CD1c-positive myeloid dendritic cell (primary cell): ENCODE measurements around the gene MTO1.
"Not testable (repeated sequence)": the region's sequence is repeated elsewhere in the genome, so short reads cannot be mapped to it uniquely, and the experiment has no call there.

Experiments used
- DNase-seq: peaks from one replicate; pipeline ENCODE4 v3.0.0-alpha.2; 2016; ENCODE audit errors: extremely low spot score

Gene MTO1

DNA sequence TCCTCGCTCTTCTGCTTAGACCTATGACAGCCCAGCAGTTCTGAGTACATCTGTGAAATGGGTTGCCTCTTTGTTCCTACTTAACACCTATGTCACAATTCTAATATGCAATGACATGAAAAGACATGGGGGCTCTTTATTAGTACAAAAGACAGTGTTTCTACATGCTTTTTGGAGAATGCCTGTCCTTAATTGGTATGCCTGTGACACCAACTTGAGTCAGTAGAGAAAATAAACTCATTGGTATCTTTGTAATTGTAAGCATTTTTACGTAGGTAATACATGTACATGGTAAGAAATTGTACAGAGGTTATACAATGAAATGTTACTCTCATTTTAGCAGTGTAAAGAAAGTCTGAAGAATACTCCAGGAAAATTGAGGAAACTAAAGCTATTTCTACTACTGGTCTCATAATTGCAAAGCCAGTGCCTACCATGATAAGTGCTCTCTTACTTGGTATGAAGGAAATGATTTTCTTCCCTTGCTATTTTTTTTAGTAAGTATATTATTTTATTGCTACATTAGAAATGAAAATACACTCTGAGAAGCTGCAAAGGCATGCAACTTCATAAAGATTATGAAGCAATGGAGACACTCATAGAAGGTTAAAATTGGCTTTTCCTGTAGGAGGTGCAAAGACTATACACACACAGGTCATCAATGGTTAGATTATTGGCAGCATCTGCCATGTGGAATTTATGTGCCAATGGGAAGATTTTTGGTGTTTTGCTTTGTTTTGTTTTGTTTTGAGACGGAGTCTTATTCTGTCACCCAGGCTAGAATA is 64.2 kb downstream of the MTO1 start:
- DNase-seq: no peak

DNA sequence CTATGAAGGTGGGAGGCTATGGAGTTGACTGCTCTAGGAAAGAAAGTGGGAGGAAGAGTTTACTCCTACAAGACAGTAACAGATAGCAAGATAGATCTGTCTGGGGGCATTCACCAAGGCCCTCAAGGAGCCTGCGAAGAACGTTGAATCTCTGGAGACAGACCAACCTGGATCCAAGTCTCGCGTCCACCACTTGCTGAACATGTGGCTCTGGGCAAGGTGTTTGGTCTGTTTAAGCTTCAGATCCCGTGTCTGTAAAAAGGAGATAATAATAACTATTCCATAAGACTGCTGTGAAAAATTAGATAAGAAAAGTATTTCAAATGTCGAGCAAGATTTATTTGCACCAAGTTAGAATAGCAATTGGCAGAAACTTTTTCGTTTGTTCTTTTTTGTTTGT is 67.4 kb downstream of the MTO1 start:
- no peak for DNase-seq

DNA sequence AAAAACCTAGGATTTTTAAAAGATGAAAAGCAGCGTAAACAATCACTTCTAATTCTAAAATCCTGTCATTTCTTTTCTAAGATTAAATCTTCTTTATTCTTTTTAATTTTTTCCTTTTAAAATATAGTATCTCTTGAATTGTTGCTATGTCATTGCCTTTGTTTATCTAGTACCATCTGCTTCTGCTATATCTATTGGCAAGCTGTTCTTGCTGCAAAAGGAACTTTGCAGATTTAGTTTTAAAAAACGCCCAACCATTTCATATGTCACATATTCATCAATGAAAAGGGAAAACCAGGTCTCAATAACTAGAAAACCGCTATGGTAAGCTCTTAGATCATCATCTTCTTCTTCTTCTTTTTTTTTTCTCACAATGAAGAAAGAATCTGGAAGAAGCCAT is 70.8 kb downstream of the MTO1 start:
- no peak for DNase-seq

DNA sequence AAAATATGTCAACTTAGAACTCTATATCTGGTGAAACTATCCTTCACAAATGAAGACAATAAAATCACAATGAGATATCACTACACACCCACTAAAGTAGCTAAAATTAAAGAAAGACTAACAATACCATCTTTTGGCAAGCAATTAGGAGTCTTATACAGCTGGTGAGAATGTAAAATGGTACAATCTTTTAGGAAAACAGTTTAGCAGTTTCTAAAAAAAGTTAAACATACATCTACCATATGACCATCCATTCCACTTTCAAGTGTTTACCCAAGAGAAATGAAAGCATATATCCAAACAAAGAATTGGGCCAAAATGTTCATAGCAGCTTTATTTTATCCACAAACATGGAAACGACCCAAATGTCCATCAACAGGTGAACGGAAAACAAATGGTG is 73.1 kb downstream of the MTO1 start:
- DNase-seq: no peak

DNA sequence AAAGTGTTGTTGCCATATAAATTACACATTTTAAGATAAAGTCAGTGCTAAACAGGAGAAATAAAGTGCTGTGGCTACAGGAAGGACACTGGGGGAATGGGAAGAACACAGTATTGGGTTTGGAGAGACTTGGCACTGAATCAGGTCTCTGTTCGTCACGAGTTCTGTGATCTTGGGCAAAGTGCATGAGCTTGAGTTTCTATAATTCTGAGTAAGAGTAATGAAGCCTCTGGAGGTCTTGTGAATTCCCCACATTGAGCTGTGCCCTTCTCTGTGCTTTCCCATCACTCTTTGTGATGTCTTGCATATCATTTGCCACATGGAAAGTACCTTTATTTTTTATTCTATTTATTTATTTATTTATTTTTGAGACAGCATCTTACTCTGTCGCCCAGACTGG is 76.1 kb downstream of the MTO1 start:
- no peak for DNase-seq

DNA sequence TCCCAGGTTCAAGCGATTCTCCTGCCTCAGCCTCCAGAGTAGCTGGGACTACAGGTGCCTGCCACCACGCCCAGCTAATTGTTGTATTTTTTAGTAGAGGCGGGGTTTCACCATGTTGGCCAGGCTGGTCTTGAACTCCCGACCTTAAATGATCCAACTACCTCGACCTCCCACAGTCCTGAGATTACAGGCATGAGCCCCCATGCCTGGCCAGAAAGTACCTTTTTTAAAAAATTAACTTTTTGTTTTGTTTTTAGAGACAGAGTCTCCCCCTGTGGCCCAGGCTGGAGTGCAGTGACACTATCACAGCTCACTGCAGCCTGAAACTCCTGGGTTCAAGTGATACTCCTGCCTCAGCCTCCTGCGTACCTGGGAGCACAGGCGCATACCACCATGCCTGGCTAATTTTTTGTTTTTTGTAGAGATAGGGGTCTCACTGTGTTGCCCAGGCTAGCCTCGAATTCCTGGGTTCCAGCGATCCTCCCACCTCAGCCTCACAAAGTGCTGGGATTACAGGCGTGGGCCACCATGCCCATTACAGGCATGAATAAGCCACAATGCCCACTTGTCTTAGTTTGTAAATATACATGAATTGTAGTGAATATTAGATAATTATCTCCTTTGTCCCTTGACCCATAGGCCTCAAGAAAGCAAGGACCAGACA is 76.7 kb downstream of the MTO1 start:
- no peak for DNase-seq

DNA sequence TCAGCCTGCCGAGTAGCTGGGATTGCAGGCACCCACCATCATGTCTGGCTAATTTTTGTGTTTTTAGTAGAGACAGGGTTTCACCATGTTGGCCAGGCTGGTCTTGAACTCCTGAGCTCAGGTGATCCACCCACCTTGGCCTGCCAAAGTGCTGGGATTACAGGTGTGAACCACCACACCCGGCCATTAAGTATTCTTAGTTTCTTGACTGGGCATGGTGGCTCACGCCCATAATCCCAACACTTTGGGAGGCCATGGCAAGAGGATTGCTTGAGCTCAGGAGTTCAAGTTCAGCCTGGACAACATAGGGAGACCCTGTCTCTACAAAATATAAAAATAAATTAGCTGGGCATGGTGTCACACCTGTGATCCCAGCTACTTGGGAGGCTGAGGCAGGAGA is 80.9 kb downstream of the MTO1 start:
- DNase-seq: not testable (repeated sequence)

DNA sequence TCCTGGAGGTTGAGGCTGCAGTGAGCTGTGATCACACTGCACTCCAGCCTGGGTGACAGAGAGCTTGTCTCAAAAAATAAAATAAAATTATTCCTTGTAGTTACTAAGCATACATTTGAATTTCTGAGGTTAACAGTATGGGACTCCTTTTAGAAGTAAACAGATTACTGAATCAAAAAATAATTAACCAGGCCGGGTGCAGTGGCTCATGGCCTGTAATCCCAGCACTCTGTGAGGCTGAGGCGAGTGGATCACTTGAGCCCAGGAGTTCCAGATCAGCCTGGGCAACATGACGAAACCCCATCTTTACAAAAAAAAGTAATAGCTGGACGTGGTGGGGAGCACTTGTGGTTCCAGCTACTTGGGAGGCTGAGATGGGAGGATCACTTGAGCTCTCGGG is 81.4 kb downstream of the MTO1 start:
- DNase-seq: no peak

DNA sequence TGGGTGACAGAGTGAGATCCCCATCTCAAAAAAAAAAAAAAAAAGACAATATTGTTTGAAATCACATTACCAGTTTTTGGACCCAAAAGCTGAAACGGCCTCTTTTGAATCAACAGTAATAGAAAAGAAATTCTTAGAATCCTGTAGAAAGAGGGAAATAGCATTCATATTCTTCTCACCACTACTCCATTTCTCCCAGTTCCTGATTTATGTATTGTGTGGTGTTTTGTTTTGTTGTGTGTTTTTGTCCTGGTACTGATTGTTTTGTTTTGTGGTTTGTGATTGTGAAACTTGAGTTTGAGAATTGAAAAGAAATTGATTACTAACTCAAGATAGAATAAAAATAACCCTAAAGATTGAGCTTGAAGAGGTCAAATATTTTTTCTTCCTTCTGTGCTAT is 85.5 kb downstream of the MTO1 start:
- DNase-seq: peak; percentile 54

DNA sequence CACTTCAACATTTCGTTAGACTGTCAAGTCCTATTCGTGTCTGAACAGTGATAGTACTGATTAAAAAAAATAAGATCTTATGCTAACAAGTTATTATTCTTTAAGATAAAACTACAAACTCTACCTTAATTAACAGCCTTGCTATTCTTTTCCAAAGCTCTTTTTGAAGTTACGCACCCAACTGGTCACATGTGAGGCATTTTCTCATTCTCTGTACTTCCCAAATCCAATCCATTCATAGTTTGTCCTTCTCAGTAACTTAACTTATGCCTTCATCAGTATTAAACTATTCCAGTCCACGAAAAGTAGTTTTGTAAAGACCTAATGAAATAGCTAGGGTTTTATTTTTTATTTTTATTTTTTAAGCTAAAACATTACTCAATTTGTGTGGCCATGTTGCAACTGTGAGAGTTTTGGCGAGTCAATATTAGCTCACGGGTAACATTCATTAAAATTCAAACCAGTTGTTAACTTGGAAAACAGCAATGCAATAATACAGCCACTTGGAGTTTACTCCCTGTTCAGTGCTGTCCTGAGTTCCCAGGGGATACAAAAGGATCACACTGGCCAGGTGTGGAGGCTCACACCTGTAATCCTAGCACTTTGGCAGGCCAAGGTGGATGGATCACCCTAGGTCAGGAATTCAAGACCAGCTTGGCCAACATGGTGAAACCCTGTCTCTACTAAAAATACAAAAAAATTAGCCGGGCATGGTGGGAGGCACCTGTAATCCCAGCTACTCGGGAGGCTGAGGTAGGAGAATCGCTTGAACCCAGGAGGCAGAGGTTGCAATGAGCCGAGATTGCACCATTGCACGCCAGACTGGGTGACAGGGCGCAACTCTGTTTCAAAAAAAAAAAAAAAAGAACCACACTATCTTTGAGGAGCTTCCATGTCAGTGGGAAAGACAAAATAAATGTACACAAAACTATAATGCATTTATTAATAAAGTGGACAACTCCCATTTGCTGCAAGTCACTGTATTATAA is 87.2 kb downstream of the MTO1 start:
- DNase-seq: no peak

DNA sequence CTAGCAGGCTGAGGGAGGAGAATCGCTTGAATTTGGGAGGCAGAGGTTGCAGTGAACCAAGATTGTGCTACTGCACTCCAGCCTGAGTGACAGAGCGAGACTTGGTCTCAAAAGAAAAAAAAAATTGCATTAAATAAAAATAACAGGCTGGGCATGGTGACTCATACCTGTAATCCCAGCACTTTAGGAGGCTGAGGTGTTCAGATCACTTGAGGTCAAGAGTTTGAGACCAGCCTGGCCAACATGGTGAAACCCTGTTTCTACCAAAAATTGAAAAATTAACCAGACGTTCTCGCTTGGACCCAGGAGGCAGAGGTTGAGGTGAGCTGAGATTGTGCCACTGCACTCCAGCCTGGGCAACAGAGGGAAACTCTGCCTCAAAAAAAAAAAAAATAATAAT is 89.6 kb downstream of the MTO1 start:
- DNase-seq: not testable (repeated sequence)

DNA sequence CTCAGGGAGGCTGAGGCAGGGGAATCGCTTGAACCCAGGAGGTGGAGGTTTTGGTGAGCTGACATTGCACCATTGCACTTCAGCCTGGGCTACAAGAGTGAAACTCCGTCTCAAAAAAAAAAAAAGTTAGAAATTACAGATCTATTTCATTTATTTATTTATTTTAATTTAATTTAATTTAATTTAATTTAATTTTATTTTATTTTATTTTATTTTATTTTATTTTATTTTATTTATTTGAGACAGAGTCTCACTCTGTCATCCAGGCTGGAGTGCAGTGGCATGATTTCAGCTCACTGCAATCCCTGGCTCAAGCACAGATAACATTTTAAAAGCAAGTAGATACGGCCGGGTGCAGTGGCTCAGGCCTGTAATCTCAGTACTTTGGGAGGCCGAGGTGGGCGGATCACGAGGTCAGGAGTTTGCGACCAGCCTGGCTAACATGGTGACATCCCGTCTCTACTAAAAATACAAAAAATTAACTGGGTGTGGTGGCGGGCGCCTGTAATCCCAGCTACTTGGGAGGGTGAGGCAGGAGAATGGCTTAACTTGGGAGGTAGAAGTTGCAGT is 93.9 kb downstream of the MTO1 start:
- not testable (repeated sequence) for DNase-seq

DNA sequence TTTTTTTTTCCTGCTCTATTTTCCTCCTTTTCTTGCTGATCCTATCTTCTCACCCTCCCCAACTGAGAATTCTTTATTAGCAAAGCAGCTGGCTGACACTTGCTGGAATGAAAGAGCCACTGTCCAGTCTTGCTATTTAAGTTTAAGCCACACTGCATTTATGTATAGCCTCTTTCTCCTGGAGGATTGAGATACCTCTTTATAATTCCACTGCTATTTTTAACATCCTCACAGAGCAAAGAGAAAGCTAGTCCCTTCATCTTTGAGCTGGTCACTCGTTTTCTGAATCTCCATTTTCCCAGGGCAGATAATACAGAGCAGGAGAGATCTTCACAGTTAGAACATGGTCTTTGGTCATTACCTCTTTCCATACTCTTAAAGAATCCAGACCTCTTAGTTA is 95.3 kb downstream of the MTO1 start:
- DNase-seq: no peak
